KMS-11 (cell line): ENCODE results near the gene SLAMF9.

Source experiments
- H2AFZ ChIP-seq: fragments of 200-600 bp; sonication (generic); 2 replicates; pipeline ENCODE4 v1.6.1; 2016; ENCODE audit warnings: antibody characterized with exemption, mixed run types, low read depth
- H3K27ac ChIP-seq: fragments of 200-600 bp; sonication (generic); 2 replicates; pipeline ENCODE4 v1.6.1; 2016; ENCODE audit warnings: mild to moderate bottlenecking, mixed run types
- H3K27me3 ChIP-seq: fragments of 200-600 bp; sonication (generic); 2 replicates; pipeline ENCODE4 v1.6.1; 2017; ENCODE audit warnings: mild to moderate bottlenecking, low read depth, mixed run types, moderate library complexity; ENCODE audit not compliant: insufficient read depth
- H3K36me3 ChIP-seq: fragments of 200-600 bp; sonication (generic); 2 replicates; pipeline ENCODE4 v1.6.1; 2017; ENCODE audit warnings: mild to moderate bottlenecking, mixed run types; ENCODE audit not compliant: insufficient read depth
- H3K4me1 ChIP-seq: fragments of 200-600 bp; sonication (generic); 2 replicates; pipeline ENCODE4 v1.6.1; 2016; ENCODE audit warnings: mild to moderate bottlenecking, low read depth, mixed run types; ENCODE audit not compliant: poor library complexity, severe bottlenecking
- H3K4me2 ChIP-seq: fragments of 200-600 bp; sonication (generic); 2 replicates; pipeline ENCODE4 v1.7.0; 2016; ENCODE audit warnings: mild to moderate bottlenecking, mixed run types
- H3K4me3 ChIP-seq: fragments of 200-600 bp; sonication (generic); IDR thresholded peaks from 2 replicates; pipeline ENCODE4 v1.6.1; 2017; ENCODE audit warnings: low read depth, low read length, mixed read lengths; ENCODE audit not compliant: insufficient read depth
- H3K79me2 ChIP-seq: fragments of 200-600 bp; sonication (generic); 2 replicates; pipeline ENCODE4 v1.6.1; 2016; ENCODE audit warnings: low read depth, mixed run types; ENCODE audit not compliant: insufficient read depth
- H3K9ac ChIP-seq: fragments of 200-600 bp; sonication (generic); 2 replicates; pipeline ENCODE4 v1.6.1; 2016; ENCODE audit warnings: mild to moderate bottlenecking, mixed run types
- H4K20me1 ChIP-seq: fragments of 200-600 bp; sonication (generic); 2 replicates; pipeline ENCODE4 v1.6.1; 2016; ENCODE audit warnings: mild to moderate bottlenecking, mixed run types; ENCODE audit not compliant: insufficient read depth
- TF ChIP-seq, protein P1 (sequence below): fragments of 200-600 bp; sonication (generic); conservative IDR thresholded peaks from 2 replicates; pipeline ENCODE4 v1.6.1; 2017; ENCODE audit warnings: low read depth, mild to moderate bottlenecking, antibody characterized with exemption, low read length, moderate library complexity, mixed read lengths

The SLAMF9 gene

DNA sequence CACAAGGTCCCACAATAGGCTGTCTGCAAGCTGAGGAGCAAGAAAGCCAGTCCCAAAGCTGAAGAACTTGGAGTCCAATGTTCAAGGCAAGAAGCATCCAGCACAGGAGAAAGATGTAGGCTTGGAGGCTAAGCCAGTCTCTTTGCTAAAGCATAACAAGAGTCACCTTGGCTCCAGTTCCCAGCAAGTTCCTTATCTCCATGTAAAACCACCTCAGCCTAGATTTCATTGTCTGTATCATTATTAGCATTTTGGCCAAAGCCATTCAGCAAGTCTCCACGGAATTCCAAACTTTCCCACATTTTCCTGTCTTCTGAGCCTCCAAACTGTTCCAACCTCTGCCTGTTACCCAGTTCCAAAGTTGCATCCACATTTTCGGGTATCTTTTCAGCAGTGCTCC is 40.9 kb upstream of the SLAMF9 start:
- TF ChIP-seq, protein P1, sequence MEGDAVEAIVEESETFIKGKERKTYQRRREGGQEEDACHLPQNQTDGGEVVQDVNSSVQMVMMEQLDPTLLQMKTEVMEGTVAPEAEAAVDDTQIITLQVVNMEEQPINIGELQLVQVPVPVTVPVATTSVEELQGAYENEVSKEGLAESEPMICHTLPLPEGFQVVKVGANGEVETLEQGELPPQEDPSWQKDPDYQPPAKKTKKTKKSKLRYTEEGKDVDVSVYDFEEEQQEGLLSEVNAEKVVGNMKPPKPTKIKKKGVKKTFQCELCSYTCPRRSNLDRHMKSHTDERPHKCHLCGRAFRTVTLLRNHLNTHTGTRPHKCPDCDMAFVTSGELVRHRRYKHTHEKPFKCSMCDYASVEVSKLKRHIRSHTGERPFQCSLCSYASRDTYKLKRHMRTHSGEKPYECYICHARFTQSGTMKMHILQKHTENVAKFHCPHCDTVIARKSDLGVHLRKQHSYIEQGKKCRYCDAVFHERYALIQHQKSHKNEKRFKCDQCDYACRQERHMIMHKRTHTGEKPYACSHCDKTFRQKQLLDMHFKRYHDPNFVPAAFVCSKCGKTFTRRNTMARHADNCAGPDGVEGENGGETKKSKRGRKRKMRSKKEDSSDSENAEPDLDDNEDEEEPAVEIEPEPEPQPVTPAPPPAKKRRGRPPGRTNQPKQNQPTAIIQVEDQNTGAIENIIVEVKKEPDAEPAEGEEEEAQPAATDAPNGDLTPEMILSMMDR, result no peak
- H3K4me3 ChIP-seq, result no peak overlapping the region

DNA sequence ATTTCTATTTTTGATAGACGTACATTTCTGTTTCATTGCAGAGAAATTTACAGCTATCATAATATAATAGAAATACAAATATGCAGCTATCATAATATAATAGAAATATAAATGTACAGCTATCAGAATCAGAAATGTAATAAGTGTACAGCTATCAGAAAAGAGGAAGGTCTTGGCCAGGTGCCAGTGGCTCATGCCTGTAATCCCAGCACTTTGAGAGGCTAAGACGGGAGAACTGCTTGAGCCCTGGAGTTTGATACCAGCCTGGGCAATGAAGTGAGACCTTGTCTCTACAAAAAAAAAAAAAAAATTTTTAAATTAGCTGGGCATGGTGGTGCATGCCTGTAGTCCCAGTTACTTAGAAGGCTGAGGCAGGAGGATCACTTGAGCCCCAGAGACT is 39.9 kb upstream of the SLAMF9 start:
- TF ChIP-seq, protein P1, result no peak
- H3K4me3 ChIP-seq, result no peak overlapping the region

More for the DNA sequence above, 40.9 kb upstream of the SLAMF9 start:
- no peaks in the 10 kb centered on the region for H3K27me3 ChIP-seq
- H3K4me2 ChIP-seq, result no peak overlapping the region
- no peak overlapping the region for H3K9ac ChIP-seq
- no peaks in the 10 kb centered on the region for H3K4me1 ChIP-seq
- no peak overlapping the region for H3K27ac ChIP-seq
- no peaks in the 10 kb centered on the region for H3K79me2 ChIP-seq
- H3K36me3 ChIP-seq, result no peaks in the 10 kb centered on the region
- H4K20me1 ChIP-seq, result no peaks in the 10 kb centered on the region
- H2AFZ ChIP-seq, result no peak overlapping the region

DNA sequence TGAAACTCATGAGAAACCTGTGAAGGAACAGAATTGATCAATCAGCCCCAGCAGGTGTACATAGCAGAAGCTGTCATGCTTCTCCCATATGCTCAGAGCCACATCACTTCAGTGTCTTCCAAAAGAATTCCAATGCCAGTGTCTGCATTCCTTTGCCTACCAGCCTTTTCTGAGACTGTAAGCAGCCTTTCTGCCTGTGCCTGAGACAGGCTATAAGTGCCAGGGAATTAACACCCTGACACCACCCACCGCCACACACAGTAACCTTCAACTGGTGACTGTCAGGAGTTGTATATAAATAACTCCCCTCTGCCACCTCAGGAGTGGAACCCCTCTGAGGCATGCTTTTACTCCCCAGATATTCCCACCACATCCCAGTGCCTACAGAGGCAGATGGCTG is 38.1 kb upstream of the SLAMF9 start:
- H3K79me2 ChIP-seq, result no peaks in the 10 kb centered on the region
- TF ChIP-seq, protein P1, result no peak
- no peak overlapping the region for H2AFZ ChIP-seq
- no peak overlapping the region for H3K9ac ChIP-seq
- no peak overlapping the region for H3K4me2 ChIP-seq
- no peaks in the 10 kb centered on the region for H3K36me3 ChIP-seq
- H3K27ac ChIP-seq, result no peak overlapping the region
- H3K27me3 ChIP-seq, result no peaks in the 10 kb centered on the region
- no peak overlapping the region for H3K4me3 ChIP-seq
- no peaks in the 10 kb centered on the region for H3K4me1 ChIP-seq
- no peaks in the 10 kb centered on the region for H4K20me1 ChIP-seq

More for the DNA sequence above, 39.9 kb upstream of the SLAMF9 start:
- H2AFZ ChIP-seq, result no peak overlapping the region
- H3K36me3 ChIP-seq, result no peaks in the 10 kb centered on the region
- no peaks in the 10 kb centered on the region for H4K20me1 ChIP-seq
- H3K79me2 ChIP-seq, result no peaks in the 10 kb centered on the region
- no peak overlapping the region for H3K27ac ChIP-seq
- no peak overlapping the region for H3K9ac ChIP-seq
- no peak overlapping the region for H3K4me2 ChIP-seq
- H3K27me3 ChIP-seq, result no peaks in the 10 kb centered on the region
- H3K4me1 ChIP-seq, result no peaks in the 10 kb centered on the region

DNA sequence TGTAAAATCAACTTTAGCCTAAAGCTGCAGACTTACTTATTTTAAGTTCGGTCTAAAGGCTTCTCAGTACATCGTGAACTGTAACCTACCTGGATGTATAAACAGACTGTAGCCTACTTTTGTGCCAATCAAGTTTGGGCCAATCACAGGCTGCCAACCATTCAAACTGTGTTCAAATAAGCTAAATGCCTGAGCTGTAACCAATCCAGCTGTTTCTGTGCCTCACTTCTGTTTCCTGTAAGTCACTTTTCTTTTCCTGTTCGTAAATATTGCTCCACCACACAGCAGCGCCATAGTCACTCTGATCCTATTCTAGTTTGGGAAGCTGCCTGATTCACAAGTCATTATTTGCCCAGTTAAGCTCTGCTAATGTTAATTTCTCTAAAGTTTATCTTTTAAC is 37.5 kb upstream of the SLAMF9 start:
- H2AFZ ChIP-seq, result no peak overlapping the region
- H3K27ac ChIP-seq, result no peak overlapping the region
- H3K27me3 ChIP-seq, result no peaks in the 10 kb centered on the region
- no peaks in the 10 kb centered on the region for H3K4me1 ChIP-seq
- H3K79me2 ChIP-seq, result no peaks in the 10 kb centered on the region
- H3K4me3 ChIP-seq, result no peak overlapping the region
- H4K20me1 ChIP-seq, result no peaks in the 10 kb centered on the region
- H3K9ac ChIP-seq, result no peak overlapping the region
- H3K4me2 ChIP-seq, result no peak overlapping the region
- H3K36me3 ChIP-seq, result no peaks in the 10 kb centered on the region
- TF ChIP-seq, protein P1, result no peak
